ENCODE results near the gene PROM2. TPM values are rescaled to one million over a fixed set of nuclear protein-coding genes. Genes with fewer than 3 reads are reported as not detected.

Gene PROM2
- total and polyA plus RNA-seq, 10 of the 15 experiments (the other 5 are each of a cell fraction or from before 2014, with no cell fraction given): 0.01 to 0.04 TPM; not detected in 8

DNA sequence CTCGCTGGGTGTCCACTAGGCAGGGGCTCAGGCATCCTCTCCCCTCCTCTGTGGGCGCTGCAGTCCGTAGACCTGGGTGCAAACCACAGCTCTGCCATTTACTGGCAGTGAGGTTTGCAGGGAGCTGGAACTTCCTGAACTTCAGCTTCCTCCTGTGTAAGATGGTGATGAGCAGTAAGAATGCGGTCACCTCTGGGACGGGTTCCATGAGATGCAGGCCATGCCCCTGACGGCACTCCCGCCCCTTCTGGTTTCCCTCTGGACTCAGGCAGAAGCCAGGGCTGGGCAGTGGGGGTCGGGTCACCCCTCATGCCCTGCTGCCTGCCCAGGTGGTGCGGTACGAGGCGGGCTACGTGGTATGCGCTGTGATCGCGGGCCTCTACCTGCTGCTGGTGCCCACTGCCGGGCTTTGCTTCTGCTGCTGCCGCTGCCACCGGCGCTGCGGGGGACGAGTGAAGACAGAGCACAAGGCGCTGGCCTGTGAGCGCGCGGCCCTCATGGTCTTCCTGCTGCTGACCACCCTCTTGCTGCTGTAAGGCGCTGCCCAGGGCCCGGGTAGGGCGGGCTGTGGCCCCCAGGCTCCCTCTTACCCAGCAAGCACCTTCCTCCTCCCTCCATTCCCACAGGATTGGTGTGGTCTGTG lies 1.5 kb downstream of the PROM2 start:
- BruUV-seq (replicated peaks): no TSS peak
- SMC1A ChIA-PET (ENCODE audit: uncharacterized antibody, unreplicated experiment): no interaction called here
- DNase-seq (ENCODE audit: low read depth, low spot score) (no peak), ATAC-seq (no peak), FAIRE-seq (no peak)
- POLR2A ChIA-PET: no interaction called here
- Histone ChIP-seq H3K27ac (ENCODE audit: control insufficient read depth, insufficient read depth) (no peak overlapping the region), H3K36me3 (ENCODE audit: control insufficient read depth in 2 of 2, insufficient read depth in 2 of 2, low read length in 1 of 2) (no peaks in the 10 kb centered on the region), H3K4me1 (ENCODE audit: control insufficient read depth, insufficient read depth, low read length) (no peaks in the 10 kb centered on the region), H3K9ac (ENCODE audit: control insufficient read depth, insufficient read depth, low read length) (no peak overlapping the region), H3K27me3 (replicated peaks in 1 of 2; ENCODE audit: control insufficient read depth in 2 of 2, insufficient read depth in 2 of 2, low read length in 1 of 2) (no peaks in the 10 kb centered on the region), H3K9me3 (replicated peaks; ENCODE audit: control insufficient read depth, insufficient read depth, low read length) (no peaks in the 10 kb centered on the region), H3K4me2 (ENCODE audit: control insufficient read depth, insufficient read depth) (no peak overlapping the region), H3K79me2 (ENCODE audit: control insufficient read depth, insufficient read depth, low read length) (no peaks in the 10 kb centered on the region), H3K4me3 (no peak overlapping the region), H4K20me1 (ENCODE audit: control insufficient read depth, insufficient read depth) (no peaks in the 10 kb centered on the region), H2AFZ (ENCODE audit: control insufficient read depth, low read depth, low read length) (no peak overlapping the region)
- intact Hi-C loops (cut with micrococcal nuclease; ENCODE audit: unreplicated experiment): no loop called here
- 49% methylated on average over 27 of the region's 28 CpGs for WGBS (ENCODE audit: insufficient coverage, insufficient replicate concordance, low lambda C conversion rate, missing lambda C conversion rate)
- TF ChIP-seq ZZZ3 (IDR thresholded peaks at IDR 0.05; ENCODE audit: control insufficient read depth, insufficient read length, low read depth) (no peak), DPF2 (IDR thresholded peaks at IDR 0.05) (no peak), MYC (IDR thresholded peaks at IDR 0.05; ENCODE audit: insufficient read depth, insufficient read length, insufficient replicate concordance, low read length, severe bottlenecking) (no peak), CHD1 (IDR thresholded peaks at IDR 0.05; ENCODE audit: low read depth, low read length) (no peak)
- TF ChIP-seq, protein P1, sequence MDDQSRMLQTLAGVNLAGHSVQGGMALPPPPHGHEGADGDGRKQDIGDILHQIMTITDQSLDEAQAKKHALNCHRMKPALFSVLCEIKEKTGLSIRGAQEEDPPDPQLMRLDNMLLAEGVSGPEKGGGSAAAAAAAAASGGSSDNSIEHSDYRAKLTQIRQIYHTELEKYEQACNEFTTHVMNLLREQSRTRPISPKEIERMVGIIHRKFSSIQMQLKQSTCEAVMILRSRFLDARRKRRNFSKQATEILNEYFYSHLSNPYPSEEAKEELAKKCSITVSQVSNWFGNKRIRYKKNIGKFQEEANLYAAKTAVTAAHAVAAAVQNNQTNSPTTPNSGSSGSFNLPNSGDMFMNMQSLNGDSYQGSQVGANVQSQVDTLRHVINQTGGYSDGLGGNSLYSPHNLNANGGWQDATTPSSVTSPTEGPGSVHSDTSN (IDR thresholded peaks at IDR 0.05; ENCODE audit: insufficient replicate concordance, low read depth, low read length): no peak
- TF ChIP-seq, protein P2, sequence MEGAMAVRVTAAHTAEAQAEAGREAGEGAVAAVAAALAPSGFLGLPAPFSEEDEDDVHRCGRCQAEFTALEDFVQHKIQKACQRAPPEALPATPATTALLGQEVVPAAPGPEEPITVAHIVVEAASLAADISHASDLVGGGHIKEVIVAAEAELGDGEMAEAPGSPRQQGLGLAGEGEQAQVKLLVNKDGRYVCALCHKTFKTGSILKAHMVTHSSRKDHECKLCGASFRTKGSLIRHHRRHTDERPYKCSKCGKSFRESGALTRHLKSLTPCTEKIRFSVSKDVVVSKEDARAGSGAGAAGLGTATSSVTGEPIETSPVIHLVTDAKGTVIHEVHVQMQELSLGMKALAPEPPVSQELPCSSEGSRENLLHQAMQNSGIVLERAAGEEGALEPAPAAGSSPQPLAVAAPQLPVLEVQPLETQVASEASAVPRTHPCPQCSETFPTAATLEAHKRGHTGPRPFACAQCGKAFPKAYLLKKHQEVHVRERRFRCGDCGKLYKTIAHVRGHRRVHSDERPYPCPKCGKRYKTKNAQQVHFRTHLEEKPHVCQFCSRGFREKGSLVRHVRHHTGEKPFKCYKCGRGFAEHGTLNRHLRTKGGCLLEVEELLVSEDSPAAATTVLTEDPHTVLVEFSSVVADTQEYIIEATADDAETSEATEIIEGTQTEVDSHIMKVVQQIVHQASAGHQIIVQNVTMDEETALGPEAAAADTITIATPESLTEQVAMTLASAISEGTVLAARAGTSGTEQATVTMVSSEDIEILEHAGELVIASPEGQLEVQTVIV (IDR thresholded peaks at IDR 0.05; ENCODE audit: borderline replicate concordance, partially characterized antibody): no peak
- CTCF ChIA-PET: no interaction called here
- RAD21 ChIA-PET (ENCODE audit: unreplicated experiment): no interaction called here
- in situ Hi-C loops (cut with MboI): no loop called here
